NCI-H146 treated with DMSO at 0.1 percent for 48 hours (cell line): ENCODE data around the gene C11orf91.
"Not testable (repeated sequence)": the region's sequence is repeated elsewhere in the genome, so short reads cannot be mapped to it uniquely, and the experiment has no call there.

ENCODE experiments used
- DNase-seq: peaks from one replicate; lab custom pipeline; 2025; ENCODE audit not compliant: unreplicated experiment; lab: John Stamatoyannopoulos, UW

Gene C11orf91

GRCh38 chr11:33670250-33671011 lies 30.2 kb downstream of the C11orf91 start:
- DNase-seq = no peak

GRCh38 chr11:33669598-33670249 lies 30.9 kb downstream of the C11orf91 start:
- DNase-seq = no peak

- no peak for DNase-seq
These were observed 31.6 kb downstream of the C11orf91 start for GRCh38 chr11:33668951-33669596.

GRCh38 chr11:33668468-33668825 lies 32.2 kb downstream of the C11orf91 start:
- DNase-seq = peak; percentile 16

GRCh38 chr11:33667819-33668467 lies 32.7 kb downstream of the C11orf91 start:
- no peak for DNase-seq

GRCh38 chr11:33665350-33666106 lies 35.1 kb downstream of the C11orf91 start:
- DNase-seq = no peak

GRCh38 chr11:33664827-33665226 lies 35.8 kb downstream of the C11orf91 start:
- DNase-seq = no peak

- DNase-seq = no peak
These were observed 36.5 kb downstream of the C11orf91 start for GRCh38 chr11:33664166-33664565.

GRCh38 chr11:33663121-33663520 lies 37.5 kb downstream of the C11orf91 start:
- DNase-seq = no peak

GRCh38 chr11:33661526-33661925 lies 39.1 kb downstream of the C11orf91 start:
- not testable (repeated sequence) for DNase-seq

GRCh38 chr11:33660962-33661361 lies 39.7 kb downstream of the C11orf91 start:
- no peak for DNase-seq

- no peak for DNase-seq
These were observed 41.1 kb downstream of the C11orf91 start for GRCh38 chr11:33659370-33660139.

- peak; percentile 50 for DNase-seq
These were observed 42.3 kb downstream of the C11orf91 start for GRCh38 chr11:33658195-33658900.

- peak; percentile 49 for DNase-seq
These were observed 42.9 kb downstream of the C11orf91 start for GRCh38 chr11:33657757-33658156.

GRCh38 chr11:33656768-33657167 lies 43.9 kb downstream of the C11orf91 start:
- no peak for DNase-seq

- no peak for DNase-seq
These were observed 44.6 kb downstream of the C11orf91 start for GRCh38 chr11:33655842-33656600.

GRCh38 chr11:33654594-33654993 lies 46.0 kb downstream of the C11orf91 start:
- DNase-seq = no peak

GRCh38 chr11:33652930-33653329 lies 47.7 kb downstream of the C11orf91 start:
- no peak for DNase-seq

- DNase-seq = no peak
These were observed 48.2 kb downstream of the C11orf91 start for GRCh38 chr11:33652431-33652830.
